HG03159 (cell line): ENCODE results near the gene ZFYVE28.

ENCODE experiments used
- ATAC-seq: cut with Tn5 transposase; IDR thresholded peaks from one replicate; pipeline ENCODE4 v1.9.1; 2021; ENCODE audit warnings: mild to moderate bottlenecking, moderate library complexity; ENCODE audit not compliant: unreplicated experiment

ZFYVE28 gene

DNA sequence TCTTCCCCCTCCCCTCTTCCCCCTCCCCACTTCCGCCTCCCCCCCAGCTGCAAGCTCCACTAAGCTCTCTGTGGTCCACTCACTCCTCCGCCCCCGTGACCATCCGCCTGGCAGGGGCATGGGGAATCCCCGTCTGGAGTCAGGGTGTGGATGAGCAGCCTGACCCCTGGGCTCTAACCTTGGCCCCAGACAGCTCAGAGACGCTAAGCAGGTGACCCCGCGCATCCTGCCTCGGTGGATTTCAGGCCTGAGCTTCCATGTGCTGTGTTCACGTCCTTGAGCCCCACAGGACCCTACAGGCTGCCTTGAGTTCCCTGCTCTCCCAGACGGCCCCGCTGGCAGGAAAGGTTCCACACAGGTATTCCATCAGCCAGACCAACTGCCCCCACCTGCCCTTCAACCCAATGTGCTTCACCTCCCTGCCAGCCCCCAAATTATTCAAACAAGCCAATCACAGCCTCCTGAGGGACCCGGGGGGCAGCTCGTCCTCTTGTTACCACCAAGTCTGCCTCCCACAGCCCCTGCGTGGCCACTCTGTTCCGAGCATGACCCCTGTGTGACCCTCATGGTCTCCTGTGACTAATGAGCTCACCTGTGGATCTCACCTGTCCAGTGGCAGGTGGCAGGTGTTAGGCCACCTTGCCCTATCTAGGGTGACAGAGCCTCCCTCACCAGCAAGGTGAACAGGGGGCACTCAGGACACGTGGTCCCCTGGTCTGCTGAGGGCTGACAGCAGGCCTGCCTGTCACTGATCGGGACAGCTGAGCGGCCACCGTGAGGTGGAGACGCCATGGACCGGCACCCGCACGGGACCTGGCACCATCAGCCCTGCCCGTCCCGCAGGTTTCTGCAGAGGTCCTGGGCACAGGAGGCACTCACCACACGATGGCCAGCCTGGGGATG lies 83.4 kb downstream of the ZFYVE28 start:
- no peak for ATAC-seq

DNA sequence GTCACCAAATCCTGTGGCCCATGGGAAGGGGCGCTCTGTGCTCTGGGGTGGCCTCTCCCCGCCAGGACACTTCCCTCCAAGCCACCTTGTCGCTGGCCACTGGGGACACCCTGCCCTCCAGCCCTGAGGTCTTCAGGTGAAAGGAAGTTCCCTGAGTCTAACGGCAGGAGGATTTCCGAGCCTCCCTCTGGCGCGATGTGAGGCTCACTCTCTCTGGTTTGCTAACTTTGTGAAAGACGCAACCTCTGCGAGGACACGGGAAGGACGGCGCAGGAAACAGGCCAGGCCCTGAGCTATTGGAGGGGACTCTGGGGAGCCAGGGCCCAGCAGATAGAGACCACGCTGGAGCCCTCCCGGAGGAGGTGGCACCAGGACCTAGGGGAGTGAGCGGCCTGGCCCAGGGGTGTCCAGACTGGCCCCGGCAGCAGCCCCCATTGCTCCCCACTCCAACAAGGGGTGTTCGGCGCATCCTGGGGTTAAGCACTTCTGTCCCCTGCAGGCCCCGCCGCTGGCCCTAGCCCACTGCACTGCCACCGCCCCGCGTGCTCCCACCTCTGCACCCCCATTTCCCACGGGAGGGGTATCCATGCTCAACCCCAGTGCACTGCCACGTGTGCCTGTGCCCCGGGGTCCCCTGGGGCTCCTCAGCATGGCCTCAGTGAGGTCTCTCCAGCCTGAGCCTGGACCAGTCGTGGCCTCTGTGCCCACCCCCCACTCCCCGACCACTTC lies 84.4 kb downstream of the ZFYVE28 start:
- ATAC-seq, result no peak

DNA sequence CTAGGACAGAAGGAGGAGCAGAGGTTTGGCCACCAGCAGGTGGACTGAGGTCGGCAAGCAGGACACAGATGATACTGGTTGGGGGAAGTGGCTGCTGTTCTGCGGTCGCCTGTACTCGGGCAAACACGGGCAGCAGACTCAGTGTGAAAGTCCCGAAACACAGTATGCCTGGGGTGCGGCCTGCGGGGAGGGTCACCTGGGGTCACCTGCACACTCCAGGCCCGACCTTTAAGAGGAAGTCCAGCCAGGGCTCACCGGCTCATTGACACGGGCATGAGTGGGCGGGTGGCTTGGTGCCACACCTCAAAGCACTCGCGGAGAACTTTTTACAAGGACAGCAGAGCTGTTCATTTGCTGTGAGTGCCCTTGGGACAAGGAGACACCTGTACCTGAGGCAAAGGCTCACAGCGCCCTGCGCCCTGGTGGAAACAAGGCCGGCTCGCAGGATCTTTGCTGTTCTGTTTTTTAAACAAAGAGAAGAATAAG lies 85.0 kb downstream of the ZFYVE28 start:
- ATAC-seq, result no peak

DNA sequence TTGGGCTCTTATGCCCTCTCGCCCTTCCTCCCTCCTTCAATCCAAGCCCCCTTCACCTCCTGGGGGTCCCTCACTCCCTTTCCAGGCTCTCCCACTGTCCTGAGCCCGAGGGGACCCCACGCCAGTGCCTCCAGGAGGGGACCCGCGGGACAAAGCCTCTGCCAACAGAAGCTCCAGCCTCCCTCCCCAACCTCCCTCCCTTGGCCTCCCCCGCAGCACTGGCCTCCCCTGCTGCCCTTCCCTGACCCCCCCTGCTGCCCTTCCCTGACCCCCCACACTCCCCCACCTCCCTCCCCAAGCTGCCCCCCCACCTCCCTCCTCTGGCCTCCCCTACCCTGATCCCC lies 85.5 kb downstream of the ZFYVE28 start:
- ATAC-seq, result no peak

DNA sequence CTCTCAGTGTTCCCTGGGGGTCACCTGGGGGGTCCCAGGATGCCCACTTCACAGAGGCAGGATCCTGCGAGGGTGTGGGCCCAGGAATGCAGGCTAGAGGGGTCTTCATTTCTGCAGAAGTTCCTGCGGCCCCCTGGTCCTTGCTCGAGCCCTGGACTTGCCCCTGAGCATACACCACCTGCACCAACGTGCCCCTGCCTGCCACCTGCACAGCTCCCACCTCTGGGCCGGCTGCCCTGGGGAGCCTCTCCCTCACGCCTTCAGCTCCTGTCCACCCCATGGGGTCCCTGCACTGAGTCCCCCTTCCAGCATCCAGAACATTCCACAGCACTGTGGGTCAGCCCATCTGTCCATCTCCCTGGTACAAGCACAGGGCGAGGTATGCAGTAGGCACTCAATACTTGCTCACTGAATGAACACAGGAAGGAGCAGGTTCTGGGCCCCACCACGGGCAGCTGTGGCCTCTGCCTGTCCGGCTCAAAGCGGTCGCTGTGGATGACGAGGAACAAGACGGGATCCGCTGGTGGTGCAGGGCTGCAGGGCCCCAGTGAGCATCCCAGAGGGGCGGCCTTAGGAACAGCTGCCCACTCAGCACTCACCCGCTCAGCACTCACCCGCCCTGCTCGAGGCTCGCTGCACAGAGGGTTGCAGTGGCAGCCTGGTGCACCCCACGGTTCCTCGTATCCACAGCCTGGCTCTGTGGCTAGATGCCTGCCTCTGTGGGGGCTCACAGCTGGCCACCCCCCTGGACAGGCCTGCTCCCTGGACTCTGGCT lies 86.1 kb downstream of the ZFYVE28 start:
- ATAC-seq, result no peak

DNA sequence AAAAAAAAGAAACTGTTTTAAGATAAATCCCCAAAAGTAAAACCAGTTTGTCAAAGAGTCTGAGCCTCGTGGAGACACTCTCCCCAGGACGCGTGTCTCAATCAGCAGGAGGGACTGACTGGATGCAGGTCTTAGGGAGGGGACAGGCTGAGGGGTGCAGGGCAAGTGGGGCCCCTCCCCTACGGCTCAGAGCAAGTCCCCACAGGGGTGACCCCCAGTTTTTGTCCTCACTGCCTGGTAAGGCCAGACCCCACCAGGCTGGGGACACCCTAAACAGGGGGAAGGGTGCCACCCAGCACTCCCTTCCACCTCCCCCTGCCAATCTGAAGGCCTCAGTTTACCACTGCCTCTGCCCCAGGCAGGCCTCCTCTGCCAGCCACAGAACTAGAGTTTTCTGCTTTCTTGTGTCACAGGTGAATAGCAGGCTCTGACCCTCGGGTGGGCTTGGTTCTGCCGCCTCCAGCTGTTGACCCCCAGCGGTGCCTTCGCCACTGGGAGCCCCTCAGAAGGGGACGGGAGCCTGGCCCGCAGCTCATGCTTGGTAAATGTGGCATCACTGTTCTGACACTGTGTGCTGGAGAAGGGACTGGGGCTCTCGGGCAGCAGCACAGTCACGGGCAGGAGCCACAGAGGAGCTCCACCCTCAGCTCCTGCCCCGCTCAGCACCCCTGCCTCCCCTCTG lies 86.8 kb downstream of the ZFYVE28 start:
- ATAC-seq, result no peak

DNA sequence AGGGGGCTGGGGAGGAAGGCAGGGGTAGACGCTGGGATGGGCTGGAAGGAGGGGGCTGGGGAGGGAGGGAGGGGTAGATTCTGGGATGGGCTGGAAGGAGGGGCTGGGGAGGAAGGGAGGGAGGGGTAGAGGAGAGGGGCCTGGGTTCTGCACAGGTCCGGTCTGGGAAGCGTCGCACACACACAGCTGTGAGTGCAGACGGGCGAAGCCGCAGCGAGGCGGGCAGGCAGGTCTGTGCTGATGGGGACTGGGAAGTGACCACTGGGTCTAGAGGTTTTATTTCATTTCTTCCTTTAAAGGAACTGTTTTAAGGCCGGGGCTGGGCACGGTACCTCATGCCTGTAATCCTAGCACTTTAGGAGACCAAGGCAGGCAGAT lies 87.4 kb downstream of the ZFYVE28 start:
- no peak for ATAC-seq

DNA sequence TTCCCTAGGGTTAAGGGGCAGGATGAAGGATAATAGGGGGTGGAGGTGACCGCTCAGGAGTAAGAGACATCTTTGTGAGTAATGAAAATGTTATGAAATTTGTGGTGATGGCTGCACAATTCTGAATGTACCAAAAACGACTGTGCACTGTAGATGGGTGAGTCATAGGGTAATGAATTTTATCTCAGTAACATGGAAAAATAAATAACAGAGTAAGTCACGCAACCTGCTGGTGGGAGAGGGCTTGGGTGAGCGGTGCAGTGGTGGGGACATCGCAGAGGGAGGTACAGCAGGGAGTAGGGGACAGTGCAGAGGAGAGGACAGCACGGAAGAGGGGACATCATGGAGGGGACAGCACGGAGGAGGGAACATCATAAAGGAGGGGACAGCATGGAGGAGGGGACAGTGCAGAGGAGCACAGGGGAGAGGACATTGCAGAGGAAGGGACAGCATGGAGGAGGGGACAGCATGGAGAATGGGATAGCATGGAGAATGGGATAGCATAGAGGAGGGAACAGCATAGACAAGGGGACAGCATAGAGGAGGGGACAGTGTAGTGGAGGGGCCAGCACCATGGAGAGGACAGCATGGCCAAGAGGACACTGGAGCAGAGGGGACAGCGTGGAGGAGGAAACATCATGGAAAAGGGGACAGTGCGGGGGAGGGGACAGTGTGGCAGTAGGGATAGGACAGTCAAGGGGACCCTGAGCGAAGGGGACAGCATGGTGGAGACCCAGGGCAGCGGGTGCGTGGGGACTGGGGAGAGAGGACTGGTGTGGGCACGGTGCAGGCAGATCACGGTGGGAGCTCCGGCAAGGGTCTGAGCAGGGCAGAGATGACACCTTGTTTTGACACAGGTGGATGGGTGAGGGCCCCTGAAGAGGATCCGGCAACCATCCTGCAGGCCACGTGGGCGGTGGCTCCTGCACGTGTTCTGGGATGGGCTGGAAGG lies 88.1 kb downstream of the ZFYVE28 start:
- ATAC-seq, result no peak

DNA sequence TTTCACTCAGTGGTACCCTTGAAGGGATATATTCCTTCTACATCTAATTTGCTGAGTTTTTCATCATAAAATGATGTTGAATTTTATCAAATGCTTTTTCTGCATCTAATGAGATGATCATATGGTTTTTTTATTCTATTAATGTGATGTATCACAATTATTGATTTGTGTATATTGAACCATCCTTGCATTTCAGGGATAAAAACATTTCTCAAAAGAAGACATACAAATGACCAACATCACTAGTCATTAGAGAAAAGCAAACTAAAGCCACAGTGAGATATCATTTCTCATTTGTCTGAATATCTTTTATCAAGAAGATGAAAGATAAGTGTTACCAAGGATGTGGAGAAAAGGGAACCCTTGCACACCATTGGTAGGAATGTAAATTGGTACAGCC lies 90.9 kb downstream of the ZFYVE28 start:
- ATAC-seq, result no peak

DNA sequence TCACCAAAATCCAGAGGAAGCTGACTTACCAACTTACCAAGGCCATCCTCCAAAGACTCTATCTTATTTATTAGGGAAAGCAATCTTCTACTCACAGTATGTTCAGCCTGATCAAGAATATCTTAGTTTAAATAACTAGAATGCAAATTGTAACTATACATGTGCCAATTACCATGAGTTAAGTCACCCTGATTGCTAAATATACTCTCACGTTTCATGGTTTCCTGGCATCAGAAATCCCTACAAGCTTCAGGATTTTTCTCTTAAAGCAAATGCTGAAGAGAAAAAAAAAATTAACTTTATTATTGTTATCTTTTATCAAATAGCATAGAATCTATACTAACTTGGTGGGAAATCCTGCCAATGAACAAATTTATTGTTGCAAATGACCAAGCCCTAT lies 93.6 kb downstream of the ZFYVE28 start:
- no peak for ATAC-seq

DNA sequence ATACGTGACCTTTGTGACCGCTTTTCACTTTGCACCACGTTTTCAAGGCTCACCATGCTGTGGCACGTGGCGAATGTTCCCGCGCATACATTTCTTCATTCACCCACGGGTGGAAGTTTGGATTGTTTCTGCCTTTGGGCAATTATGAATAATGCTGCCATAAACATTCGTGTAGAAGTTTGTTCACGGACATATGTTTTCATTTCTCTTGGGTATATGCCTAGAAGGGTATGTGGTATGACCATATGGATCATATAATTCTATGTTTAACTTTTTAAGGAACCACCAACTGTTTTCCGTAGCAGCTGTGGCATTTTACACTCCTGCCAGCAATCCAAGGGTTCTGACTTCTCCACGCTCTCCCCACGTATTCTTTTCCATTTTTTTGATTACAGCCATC lies 95.6 kb downstream of the ZFYVE28 start:
- ATAC-seq, result no peak

DNA sequence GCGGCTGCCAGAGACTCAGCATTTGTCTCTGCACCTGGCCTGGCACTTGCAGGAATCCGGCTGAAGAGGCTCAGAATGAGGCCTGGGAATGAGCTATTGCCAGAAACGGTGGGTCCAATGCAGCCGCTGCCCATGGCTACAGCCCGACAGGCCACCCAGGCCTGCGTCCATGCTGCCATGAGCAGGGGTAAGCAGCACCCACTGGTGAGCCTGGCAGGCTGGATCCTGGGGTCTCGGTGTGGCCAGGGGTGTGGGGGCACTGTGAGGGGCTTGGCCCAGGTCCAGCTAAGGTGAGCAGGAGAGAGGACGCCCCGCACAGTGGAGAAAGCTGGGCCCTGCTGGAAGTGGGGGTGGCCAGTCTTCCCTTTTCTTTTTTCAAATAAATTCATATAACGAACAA lies 96.2 kb downstream of the ZFYVE28 start:
- no peak for ATAC-seq

DNA sequence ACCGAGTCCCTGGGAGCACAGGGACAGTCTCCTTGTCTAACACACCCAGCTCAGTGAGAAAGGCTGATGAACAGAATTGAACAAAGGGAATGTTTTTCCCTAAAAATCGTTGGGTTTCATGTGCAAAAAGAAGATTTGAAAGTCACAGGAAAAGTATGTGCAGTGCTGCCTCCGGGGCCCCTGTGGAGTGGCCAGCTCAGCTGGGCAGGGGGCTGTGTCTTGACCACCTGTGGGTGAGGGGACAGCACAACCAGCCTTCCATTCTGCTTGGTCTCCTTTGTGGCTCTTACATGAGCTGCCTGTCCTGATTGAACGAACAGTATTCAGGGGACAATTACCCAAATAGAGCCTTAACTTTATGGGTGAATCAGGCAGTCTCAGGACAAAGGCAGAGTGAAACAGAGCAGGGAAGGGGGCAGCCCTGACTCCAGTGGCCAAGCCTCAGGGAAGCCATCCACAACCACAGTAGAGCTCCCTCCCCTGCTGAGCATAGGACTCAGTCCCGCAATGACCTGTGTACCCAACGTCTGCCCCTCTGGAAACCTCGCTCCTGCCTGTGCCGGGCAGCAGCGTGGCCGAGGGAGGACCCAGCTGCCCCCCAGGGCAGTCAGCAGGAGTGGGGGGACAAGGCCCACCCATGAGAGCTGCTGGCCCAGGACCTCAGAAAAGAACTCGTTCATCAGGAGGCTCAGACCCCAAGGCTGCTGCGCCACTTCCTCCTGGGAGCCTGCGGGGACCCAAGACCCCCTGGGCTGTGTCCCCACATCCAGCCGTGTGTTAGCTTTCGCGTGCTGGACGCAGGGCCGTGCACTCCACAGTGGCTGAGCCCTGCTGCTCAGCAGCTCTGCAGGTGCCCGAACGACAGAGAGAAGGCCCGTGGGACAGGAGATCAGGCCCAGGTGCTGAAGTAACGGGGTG lies 96.9 kb downstream of the ZFYVE28 start:
- ATAC-seq, result no peak

DNA sequence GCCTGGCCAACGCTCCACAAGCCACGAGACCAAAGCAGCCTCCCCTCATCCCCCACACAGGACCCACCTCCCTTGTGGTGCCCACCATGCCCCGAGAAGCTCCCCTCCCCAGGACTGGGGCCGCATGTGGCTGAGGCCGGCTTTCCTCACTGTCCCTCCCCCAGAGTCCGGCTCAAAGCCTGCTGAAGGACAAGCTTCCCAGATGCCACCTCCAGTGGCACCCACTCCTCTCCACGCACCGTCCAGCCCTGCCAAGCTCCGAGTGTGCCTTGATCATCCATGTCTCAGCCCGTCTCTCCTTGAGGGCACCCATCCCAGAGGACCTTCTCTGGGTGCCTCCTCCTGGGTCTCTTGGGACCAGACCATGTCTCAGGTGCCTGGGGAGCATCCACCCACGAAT lies 97.7 kb downstream of the ZFYVE28 start:
- no peak for ATAC-seq

DNA sequence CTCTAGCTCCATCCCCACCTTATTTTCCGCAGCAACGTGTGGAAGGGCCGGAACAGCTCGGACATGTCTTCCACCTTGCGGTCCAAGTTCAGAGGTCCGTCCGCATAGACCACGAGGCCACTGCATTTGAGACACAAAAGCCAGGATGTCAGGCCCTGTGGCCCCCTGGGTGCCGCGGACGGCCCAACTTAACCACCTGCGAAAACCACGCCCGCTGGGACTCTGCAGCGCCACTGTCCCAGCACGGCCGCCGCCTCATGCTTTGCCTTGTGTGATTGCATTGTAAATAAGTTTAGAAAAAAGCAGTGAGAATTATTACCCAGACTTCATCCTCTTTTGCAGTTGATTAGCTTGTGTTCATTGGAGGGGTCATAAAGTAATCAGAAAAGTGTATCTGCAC lies 98.3 kb downstream of the ZFYVE28 start:
- ATAC-seq, result no peak

DNA sequence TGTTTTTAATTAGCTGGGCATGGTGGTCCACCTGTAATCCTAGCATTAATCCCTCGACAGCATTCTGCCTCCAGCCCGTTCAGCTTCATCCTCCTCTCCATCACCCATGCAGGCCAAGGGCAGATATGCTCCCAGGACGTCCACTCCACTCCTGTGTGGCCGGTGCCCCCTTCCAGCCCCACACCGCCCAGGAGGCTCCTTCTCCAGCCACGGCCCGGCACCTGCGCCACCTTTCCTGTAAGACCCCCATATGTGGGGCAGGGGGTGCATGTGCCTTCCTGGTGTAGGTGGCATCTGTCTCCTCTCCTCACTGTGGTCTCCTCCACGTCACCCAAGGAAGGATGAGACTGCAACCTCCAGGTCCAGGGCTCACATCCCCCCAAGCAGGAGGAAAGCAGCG lies 99.6 kb downstream of the ZFYVE28 start:
- no peak for ATAC-seq

DNA sequence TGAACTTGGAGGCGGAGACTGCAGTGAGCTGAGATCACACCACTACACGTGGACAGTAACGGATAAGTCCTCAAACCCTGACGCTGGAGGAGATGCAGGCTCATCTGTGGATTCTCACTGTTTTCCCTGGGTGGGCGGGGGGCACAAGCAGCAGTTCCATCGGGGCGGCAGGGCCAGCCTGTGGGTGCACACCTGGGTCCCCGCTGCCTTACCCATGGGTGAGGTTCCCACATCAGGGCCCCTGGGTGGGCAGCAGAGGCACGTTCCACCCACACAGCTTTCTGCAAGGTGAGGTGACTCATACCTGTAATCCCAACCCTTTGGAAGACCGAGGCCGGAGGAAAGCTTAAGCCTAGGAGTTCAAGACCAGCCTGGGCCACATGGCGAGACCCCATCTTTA lies 100.0 kb downstream of the ZFYVE28 start:
- no peak for ATAC-seq

DNA sequence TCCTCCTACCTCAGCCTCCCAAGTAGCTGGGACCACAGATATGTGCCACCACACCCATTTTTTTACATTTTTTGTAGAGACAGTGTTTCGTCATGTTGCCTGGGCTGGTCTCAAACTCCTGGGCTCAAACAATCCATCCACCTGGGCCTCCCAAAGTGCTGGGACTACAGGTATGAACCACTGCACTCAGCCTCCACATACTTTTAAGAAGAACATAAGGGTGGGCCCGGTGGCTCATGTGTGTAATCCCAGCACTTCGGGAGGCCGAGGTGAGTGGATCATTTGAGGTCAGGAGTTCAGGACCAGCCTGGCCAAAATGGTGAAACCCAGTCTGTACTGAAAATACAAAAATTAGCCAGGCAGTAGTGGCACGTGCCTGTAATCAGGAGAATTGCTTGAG lies 105.1 kb downstream of the ZFYVE28 start:
- no peak for ATAC-seq
